LHCN-M2 (cell line): ENCODE measurements around the gene CST7. TPM values are rescaled to one million over a fixed set of nuclear protein-coding genes. Genes with fewer than 3 reads are reported as not detected.

Experiments used
- DNase-seq: peaks from one replicate; pipeline ENCODE4 v3.0.0-alpha.2; 2012; ENCODE audit warnings: low read depth
- total RNA-seq: library from RNA; depleted of rRNA; stranded (reverse); fragments of >200 nt; gene quantifications from 2 replicates; pipeline ENCODE4 v1.2.3, GENCODE V29; 2014

Gene CST7
- total RNA-seq, 1 experiment from 2014 or later: not detected

DNA sequence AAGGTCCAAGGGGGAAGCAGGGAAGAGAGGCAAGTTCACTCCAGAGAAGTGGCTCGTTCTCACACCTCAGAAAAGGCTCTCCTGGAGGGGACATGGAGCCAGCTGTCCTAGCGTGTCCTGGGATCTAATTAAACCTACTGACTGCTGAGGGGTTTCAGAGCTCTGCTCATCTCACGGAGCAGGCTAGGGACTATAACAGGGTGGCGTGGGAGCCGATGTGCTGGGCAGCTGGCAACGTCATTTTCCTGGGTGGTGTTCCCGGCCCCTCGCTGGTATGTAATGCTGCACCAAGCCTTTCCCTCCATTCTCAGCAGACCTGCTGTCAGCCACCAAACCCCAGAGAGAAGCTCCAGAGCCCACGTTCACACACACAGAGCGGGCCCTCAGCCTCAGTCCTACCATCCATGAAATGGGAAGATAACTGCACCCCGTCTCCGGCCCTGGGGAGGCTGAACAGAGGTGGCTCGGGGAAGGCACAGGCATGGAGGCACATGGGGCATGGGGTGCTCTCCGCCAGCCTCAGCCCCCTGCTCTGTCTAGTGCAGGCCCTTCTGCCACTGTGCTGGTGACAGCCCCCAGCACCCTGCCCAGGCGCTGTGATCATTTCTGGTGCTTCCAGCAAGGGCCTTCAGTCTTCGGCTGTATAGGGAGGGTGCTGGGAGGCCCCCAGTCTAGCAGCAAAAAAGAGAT is 1.9 kb downstream of the CST7 start:
- DNase-seq: no peak

DNA sequence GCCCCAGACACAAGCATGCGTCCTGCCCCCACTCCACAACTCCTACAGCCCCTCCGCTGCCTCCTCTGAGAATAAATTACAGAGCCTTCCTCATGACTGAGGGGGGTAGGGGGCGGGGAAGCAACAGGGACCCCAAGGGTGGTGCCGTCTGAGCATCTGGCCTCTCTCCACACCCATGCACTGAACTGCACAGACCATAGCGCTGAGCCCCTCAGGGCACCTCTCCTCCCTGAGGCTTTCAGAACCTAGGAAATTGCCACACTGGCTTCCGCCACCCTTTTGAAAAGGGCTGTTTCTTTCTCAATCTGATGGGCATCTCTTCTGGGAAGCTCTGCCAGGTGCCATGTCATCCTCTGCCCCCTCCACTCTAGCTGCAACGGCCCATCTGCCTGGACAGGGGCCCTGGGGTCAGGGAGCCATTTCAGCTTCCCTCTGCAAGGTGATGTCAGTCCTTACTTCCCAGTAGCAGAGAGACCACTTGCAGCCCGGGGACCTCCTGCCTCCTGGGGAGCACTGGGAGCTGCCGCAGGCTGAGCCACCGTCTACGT is 2.5 kb downstream of the CST7 start:
- no peak for DNase-seq

DNA sequence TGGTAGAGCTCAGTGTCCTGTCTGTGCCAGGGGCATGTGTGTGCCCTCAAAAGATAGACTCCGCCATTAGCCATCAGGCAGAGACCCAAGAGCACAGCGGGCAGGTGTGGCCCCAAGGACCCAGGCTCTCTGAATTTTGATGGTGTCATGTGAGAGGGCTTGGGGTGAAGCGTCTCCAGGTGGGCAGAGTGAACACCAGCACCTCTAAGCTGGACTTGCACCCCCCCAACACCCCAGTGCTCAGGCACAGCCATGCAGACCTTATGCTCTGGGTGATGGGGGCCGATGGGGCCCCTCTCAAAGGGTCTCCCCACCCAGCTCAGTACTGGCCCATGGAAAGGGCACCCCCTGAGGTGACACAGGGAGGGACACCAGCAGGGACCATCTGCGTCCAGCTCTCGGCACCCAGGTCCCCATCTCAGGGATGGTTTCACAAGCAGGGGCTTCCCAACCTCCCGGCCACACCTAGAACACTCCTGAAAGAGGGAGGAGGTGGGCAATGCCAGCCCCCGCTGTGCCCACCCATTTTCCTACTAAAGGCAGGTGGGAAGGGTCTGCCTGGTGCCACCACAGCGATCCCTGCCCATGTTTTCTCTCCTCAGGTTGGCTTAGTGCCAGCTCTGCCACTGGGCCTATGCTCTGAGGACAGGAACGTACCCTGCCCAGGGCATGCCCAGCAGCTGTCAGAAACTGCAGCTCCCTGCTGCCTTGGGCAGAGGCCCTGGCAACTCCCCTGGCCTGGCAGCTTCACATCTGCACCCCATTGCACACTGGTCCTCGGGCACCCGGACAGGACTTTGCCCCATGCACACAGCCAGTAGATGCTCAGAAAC is 3.5 kb downstream of the CST7 start:
- no peak for DNase-seq

DNA sequence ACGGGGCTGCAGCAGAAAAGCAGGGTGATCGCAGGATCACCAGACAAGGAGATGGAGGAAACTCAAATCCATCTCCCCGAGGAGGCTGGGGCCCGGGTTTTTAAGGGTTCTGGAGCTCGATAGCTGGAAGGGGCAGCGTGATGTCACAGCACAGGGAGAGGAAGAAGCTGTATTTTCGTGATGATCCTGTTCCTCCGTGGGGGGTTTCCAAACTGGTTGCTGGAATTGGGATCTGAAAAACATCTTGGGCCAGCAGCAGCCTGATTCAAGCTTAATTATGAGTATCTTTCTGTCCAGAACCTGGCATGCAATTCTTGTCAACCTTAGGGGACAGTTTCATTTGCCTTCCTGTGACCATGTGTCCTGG is 4.1 kb downstream of the CST7 start:
- DNase-seq: no peak

DNA sequence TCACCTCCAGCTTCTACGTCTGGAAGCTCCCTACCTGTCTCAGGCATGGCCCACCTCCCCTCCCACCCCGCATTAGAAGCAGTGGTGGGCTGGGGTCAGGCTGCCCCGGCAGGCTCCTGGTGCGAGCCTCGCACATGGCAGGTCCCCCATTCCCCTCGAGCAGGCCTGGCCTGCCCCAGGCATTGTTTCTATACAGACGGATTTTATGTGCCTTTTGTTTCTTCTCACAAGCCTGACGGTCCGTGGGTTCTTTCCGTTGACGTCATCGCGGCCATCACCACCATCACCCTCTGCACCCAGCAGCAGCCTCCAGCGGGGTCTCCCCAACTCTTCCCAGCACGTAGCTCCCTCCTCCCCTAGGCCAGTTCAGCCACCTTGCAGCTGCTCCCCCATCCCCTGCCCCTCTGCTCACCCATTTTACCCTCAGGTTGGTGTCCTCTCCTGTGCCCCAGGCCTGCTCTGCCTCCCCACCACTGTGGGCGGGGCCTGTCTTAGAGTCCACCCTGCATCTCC is 4.6 kb downstream of the CST7 start:
- DNase-seq: no peak

DNA sequence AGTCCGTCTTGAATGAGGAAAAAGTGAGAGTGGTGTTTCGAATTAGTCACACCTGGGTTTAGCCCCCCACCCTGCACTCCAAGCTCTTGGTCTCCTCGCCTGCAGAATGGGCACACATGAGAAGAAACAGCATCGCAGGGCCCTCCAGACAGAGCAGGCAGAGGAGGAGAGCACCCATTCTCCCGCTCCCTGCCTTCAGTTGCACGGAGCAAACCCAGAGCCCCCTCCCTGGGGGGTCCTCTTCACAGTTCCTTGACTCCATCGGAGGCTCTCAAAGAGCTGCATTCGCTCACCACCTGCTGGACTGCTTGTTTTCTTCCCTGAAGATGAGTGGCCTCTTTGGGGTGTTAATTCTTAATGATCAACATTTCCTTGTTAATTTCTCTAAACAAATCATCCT is 5.1 kb downstream of the CST7 start:
- DNase-seq: no peak

DNA sequence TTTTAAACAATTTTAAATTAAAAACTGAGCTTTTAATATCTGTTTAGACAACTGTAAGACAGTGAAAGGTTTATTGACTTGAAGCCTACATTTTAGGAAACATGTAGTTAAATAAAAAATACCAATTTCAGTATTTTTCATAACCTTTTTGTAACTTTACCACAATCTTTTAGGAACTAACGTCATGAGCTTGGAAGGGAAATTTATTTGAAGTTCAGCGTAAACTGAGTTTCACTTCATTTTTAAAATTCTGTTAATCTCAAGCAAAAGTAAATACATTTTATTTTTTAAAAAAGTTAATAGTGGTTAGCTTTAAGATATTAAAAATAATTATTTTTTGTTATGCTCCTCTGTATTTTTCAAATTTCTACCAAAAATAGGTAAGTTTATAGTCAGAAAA is 5.5 kb downstream of the CST7 start:
- DNase-seq: no peak

DNA sequence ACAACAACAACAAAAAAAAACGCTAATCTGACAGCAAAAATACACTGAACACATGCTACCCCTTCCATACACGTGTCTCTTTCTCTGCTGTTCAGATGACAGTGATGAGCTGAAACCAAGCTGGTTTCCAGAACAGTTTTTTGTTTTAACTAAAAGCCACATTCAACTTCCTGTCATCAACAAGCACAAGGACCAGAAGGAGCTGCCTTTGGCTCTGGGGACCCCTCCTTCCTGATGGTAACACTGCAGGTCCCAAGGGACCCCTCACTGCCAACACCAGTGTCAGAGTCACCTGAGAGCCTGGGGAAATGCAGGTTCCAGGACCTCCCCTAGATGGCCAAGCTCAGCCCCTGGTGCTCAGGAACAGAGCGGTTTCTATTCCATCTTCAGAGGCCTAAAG is 6.0 kb downstream of the CST7 start:
- no peak for DNase-seq

DNA sequence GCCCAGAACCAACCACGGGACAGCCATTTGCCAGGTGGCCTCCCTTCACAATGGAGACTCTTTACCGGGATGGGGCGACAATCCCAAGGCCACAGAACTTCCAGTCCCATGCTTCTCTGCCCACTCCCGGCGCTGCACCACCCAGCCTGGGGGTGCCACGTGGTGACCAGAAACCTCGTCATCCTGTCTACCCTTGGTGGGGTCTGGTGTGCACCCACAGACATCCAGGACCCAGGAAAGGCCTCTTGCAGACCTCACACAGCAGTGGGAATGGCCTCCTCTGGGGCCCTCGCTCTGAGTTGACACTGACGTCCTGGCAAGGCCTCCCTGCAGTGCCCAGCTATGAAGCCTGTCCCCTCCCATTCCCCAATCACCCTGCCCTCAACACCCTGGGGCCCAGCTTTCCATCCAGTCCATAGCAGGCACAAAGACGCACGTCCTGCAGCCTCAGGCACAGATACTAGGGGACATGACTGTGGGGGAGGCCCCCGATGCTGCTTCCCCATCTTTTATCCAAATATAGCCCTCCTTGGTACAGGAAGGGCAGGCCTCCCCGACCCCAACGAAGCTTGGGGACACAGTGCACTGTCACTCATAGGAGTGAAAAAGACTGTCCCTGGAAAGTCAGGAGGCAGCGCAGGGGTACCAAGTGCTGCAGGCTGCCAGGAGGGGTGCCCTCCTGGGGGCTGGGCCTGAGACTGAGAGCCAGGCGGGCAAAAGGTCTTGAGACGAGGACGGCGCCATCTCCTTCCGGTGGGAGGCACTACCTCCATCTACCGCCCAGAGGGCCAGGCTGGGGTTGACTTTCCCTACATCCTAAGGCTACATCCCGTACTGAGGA is 7.2 kb downstream of the CST7 start:
- DNase-seq: no peak

DNA sequence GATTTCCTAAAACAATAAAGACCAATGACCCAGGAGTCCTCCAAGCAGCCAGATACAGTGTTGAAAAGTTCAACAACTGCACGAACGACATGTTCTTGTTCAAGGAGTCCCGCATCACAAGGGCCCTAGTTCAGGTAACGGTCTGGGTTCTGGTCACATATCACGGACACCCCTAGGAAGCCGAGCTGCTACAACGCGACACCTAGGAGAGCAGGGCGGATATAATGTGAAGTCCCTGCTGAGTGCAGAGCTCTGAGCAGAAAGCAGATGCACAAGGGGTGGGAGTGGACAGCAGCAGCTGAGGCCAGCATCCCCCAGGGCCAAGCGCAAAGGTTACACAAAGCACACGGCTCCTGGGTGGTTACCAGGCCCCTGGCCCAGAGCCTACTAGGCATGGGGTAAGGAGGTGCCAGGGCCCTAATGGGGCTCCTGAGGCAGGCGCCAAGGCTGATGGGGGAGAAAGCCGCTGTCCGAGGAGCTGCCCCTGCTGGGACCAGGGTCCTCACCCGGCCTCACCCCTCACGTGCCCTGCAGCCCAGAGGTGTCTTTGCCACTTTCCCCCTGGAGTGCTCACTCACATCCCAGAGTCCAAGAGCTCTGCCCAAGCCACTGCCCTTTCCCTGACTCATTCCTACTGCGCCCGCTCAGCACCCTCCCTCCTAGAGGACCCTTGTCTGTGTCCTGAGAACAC is 8.4 kb downstream of the CST7 start:
- no peak for DNase-seq

DNA sequence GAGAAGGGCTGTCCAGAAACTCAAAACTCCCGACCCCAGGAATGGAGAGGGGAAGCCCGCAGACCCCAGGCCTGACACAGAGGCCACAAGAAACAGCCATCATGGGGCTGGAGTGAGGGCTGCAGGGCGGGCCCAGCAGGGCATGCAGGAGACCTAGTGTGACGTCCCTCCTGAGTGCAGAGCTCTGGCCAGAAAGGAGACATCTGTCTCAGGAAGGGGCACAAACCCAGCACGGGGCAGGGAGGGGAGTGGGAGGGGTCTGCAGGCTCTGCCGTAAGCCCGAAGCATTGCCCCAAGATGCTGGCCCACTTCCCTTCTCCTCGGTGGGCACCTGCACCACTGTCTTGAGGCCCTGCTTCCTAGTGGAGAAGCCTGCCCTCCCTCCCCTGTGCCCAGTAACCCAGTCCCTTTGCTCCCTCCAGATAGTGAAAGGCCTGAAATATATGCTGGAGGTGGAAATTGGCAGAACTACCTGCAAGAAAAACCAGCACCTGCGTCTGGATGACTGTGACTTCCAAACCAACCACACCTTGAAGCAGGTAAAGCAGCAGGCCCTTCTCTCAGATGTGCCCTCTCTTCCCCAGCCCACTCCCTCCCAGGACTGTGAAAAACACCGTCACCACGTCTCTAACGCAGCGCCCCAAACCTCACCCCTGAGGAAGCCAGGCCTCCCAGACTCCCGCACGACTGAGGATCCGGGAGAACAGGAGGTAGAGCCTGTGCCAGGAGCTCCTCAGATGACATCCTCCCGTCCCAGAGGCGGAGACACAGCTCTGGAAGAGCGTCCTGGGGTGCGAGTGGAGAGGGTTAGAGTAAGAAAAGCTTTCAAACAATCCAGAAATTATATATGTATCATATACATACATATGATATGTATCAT is 9.7 kb downstream of the CST7 start:
- DNase-seq: no peak

DNA sequence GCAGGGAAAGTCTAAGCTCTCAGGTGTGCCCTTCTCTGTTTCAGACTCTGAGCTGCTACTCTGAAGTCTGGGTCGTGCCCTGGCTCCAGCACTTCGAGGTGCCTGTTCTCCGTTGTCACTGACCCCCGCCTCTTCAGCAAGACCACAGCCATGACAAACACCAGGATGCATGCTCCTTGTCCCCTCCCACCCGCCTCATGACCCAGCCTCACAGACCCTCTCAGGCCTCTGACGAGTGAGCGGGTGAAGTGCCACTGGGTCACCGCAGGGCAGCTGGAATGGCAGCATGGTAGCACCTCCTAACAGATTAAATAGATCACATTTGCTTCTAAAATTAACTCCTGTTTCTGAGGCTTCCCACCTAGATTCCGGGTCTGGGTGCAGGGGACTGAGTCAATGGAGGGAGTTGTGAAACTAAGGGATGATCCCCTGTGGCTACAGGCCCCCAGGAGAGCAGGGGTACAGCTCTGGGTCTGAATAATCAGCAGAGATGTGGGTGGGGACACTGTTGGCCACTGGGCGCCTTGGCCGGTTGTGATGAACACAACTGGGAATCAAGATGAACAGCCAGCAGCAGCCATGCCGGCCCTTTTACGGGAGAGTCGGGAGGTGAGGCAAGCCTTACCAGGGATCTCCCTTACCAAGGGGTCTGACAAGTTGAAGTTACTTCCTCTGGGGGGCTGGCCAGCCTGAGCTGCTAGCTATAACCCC is 10.7 kb downstream of the CST7 start:
- DNase-seq: no peak

DNA sequence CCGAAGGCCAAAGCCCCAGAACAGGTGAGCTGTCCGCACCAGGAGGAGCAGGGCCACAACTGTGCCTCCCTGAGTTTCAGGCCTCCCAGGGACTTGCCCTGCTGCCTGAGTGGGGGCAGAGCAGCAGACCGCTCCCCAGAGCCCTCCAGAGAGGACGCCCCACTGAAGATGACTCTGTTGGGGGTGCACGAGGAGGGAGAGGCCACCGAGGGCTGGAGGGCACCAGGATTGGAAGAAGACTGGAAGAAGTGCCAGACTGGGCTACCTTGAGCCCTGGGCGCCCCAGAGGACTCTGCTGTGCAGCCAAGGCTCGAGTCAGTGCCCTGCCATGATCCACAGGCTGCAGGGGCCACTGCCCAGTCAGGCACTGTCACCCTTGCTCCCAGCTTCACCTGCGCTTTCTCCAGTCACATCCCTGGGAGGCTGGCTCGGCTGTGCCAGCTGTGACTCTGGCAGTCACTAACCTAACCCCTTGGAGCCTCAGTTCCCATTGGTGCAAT is 11.3 kb downstream of the CST7 start:
- DNase-seq: no peak

DNA sequence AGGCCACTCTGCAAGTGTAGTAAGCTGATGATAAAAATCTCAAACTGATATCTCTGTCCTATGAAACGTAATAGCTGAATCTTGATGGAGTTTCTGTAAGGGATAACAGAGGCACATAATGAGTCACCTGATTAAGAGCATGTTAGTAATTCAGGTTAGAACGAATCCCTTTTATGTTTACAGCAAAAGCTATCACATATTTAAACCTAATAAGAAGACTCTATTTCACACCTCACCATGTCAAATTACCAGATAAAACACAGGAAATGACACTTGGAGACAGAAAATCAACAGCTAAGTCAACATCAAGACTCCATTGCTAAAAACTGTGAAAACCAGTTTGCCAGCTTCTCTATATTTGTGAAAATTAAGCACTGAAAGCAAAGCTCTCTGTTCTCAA is 11.8 kb downstream of the CST7 start:
- no peak for DNase-seq

DNA sequence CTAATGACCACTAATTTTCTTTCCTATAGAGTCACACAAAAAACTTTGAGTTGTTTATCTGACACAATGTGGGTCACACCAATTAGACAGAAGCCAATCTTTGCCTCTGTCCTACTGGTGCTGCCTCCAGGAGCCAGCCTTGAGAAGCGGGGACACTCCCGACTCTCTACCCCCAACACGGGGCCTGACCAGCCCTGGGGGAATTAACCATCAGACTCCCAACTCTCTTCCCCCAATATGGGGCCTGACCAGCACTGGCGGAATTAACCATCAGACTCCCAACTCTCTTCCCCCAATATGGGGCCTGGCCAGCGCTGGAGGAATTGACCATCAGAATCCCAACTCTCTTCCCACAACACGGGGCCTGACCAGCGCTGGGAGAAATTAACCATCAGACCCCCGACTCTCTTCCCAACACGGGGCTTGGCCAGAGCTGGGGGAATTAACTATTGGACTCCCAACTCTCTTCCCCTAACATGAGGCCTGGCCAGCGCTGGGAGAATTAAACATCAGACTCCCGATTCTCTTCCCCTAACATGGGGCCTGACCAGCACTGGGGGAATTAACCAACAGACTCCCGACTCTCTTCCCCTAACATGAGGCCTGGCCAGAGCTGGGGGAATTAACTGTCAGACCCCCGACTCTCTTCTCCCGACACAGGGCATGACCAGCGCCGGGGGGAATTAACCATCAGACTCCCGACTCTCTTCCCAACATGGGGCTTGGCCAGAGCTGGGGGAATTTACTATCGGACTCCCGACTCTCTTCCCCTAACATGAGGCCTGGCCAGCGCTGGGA is 12.5 kb downstream of the CST7 start:
- DNase-seq: no peak

DNA sequence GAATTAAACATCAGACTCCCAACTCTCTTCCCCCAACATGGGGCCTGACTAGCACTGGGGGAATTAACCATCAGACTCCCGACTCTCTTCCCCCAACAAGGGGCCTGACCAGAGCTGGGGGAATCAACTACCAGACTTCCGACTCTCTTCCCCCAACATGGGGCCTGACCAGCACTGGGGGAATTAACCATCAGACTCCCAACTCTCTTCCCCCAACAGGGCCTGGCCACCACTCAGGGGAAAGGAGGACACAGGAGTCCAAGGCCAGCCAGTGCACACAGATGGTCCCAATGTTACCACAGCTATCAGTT is 13.1 kb downstream of the CST7 start:
- no peak for DNase-seq

DNA sequence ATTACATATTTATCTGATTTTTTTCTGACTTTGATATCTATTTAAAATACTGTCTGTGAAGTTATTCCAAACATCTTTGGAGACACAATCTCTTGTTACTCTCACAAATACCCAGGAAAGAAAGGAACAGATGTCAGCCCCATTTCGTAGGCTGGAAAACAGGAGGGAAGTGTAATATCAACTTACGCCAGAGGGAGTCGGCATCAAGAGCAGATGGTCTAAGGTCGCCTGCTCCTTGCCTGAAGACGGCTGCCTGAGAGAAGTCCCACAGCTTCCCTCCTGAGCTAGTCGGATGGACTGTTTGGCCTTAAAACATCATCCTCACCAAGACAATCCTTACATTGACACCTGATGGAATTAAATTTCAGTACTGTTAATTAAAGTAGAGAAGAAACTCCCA is 13.4 kb downstream of the CST7 start:
- DNase-seq: no peak

DNA sequence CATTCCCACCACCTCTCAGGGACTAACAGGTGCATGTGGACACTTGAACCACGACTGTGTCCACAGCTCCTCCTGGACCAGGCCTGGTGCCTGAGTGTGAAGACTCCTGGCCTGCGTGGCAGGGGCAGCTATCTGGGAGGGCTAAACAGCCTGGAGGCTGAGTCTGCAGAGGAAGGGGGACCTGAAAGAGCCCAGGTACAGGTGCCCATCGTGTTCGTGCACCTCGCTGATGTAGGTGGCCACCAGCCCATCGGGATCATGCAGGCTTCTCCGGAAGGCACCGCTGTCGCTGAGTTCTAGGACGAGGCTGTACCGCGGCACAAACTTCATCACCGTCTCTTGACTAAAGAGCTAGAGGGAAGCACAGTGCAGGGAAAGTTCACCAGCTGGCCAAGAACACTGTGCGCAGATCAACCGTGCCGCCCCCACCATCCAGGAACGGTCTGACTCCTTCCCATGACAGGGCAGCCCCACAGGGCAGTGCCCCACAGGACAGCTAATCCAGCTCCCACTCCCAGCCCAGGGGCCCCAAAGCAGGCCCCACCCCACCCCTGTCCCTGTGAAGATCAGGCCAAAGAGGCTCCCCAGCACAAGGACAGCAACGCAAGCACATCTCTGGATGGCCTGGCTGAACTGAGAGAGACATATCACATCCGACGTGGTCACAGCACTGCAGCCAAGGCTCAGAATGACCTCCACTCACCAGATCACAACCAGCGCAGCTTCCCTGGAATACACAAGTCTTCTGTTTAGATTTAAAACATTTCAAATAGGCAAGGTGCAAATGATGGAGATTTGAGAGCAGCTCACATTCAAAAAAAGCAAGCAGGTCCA is 14.8 kb downstream of the CST7 start:
- no peak for DNase-seq
